Brain microvascular endothelial cell (primary cell): ENCODE results near the gene FBLN1.

Experiments used
- DNase-seq: peaks from one replicate; pipeline ENCODE4 v3.0.0-alpha.2; 2020
- H3K27ac ChIP-seq: fragments of 250-450 bp; sonication (Bioruptor Pico); 2 replicates; pipeline ENCODE4 v1.5.1; 2020; ENCODE audit warnings: mild to moderate bottlenecking, moderate library complexity
- H3K27me3 ChIP-seq: fragments of 250-450 bp; sonication (Bioruptor Pico); replicated peaks from 2 replicates; pipeline ENCODE4 v1.5.1; 2020; ENCODE audit warnings: mild to moderate bottlenecking
- H3K36me3 ChIP-seq: fragments of 250-450 bp; sonication (Bioruptor Pico); replicated peaks from 2 replicates; pipeline ENCODE4 v1.5.1; 2020; ENCODE audit warnings: mild to moderate bottlenecking
- H3K4me3 ChIP-seq: 2 replicates; pipeline ENCODE4 v1.5.1; 2011; ENCODE audit warnings: low read depth, mild to moderate bottlenecking, control low read depth, low read length, moderate library complexity
- in situ Hi-C: cut with HindIII; loops from 2 replicates; pipeline ENCODE4 v1.10.0; 2017; ENCODE audit warnings: low sequenced_read_pairs, low pct_ligation_motif_present
- TF ChIP-seq, protein P1 (sequence below): IDR thresholded peaks from 2 replicates; pipeline ENCODE4 v1.5.1; 2011; ENCODE audit warnings: low read depth, mild to moderate bottlenecking, moderate library complexity, low read length, control low read depth, inconsistent platforms; ENCODE audit errors: missing control alignments

FBLN1 gene

DNA sequence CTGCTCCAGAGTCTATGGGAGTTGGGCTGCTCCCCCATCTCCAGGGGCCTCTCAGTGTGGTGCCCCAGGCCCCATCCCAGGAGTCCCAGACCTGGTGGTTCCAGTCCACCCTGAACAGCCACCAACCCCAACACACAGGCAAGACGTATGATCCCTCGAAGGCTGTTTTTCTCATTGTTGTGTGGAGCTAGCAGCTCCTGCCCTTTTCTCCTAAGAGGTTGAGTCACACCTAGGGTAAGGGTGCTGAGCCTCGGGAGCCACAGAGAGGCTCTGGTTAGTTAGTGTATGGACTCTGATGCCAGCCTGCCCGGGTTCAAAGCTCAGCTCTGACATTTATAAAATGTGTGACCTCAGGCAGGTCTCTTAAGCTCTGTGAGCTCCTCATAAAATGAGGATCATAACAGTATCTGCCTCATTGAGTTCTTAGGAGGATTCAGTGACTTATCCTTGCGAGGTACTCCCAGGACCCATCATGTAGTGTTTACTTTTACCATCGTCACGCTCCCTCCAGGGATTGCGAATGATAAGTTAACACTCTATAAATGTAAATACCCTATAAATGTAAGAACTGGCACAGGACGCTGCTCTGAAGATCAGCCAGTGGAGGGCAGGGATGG lies 47.2 kb downstream of the FBLN1 start:
- Histone ChIP-seq H3K4me3 (no peak overlapping the region), H3K27ac (no peak overlapping the region), H3K36me3 (peaks cover 2% of the 10 kb centered on the region), H3K27me3 (no peaks in the 10 kb centered on the region)
- in situ Hi-C loops, result no loop called here
- DNase-seq, result no peak
- TF ChIP-seq, protein P1, sequence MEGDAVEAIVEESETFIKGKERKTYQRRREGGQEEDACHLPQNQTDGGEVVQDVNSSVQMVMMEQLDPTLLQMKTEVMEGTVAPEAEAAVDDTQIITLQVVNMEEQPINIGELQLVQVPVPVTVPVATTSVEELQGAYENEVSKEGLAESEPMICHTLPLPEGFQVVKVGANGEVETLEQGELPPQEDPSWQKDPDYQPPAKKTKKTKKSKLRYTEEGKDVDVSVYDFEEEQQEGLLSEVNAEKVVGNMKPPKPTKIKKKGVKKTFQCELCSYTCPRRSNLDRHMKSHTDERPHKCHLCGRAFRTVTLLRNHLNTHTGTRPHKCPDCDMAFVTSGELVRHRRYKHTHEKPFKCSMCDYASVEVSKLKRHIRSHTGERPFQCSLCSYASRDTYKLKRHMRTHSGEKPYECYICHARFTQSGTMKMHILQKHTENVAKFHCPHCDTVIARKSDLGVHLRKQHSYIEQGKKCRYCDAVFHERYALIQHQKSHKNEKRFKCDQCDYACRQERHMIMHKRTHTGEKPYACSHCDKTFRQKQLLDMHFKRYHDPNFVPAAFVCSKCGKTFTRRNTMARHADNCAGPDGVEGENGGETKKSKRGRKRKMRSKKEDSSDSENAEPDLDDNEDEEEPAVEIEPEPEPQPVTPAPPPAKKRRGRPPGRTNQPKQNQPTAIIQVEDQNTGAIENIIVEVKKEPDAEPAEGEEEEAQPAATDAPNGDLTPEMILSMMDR, result no peak

DNA sequence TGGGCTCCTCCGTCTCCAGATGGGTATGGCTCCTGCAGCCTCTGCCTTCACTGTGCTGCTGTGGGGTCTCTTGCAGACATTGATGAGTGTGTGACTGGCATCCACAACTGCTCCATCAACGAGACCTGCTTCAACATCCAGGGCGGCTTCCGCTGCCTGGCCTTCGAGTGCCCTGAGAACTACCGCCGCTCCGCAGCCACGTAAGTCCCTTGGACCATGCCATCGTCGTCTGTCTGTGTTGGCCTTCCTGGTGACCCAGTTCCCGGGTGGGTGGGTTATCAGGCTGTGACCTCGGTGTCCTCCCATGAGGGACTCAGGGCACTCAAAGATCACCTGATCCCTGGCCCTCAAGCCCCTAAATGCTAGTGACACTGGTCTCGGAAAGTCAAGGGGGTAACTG lies 47.7 kb downstream of the FBLN1 start:
- Histone ChIP-seq H3K36me3 (peaks cover 2% of the 10 kb centered on the region), H3K27ac (no peak overlapping the region), H3K27me3 (no peaks in the 10 kb centered on the region), H3K4me3 (no peak overlapping the region)
- DNase-seq, result no peak
- TF ChIP-seq, protein P1, result no peak
- in situ Hi-C loops, result no loop called here

DNA sequence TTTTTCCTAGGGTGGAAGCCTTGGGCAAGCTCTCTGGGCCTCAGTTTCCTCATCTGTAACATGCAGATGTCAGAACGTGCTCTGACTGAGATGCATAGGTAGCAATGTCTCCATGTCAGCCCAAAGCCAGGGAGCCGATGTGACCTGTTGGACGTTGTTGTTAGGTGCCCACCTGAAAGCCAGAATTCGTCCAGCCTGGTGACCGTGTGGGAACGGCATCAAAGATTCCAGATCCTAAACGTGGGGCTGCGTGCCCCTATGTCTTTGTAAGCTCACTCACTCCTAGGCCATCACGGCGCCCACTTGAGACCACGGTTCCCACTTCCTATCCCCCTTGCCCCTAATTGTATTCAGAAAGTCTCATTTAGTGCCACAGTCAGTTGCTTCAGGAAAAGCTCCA lies 48.2 kb downstream of the FBLN1 start:
- DNase-seq, result no peak
- in situ Hi-C loops, result no loop called here
- no peak overlapping the region for H3K4me3 ChIP-seq
- H3K27me3 ChIP-seq, result no peaks in the 10 kb centered on the region
- TF ChIP-seq, protein P1, result no peak
- peaks cover 2% of the 10 kb centered on the region for H3K36me3 ChIP-seq
- no peak overlapping the region for H3K27ac ChIP-seq

DNA sequence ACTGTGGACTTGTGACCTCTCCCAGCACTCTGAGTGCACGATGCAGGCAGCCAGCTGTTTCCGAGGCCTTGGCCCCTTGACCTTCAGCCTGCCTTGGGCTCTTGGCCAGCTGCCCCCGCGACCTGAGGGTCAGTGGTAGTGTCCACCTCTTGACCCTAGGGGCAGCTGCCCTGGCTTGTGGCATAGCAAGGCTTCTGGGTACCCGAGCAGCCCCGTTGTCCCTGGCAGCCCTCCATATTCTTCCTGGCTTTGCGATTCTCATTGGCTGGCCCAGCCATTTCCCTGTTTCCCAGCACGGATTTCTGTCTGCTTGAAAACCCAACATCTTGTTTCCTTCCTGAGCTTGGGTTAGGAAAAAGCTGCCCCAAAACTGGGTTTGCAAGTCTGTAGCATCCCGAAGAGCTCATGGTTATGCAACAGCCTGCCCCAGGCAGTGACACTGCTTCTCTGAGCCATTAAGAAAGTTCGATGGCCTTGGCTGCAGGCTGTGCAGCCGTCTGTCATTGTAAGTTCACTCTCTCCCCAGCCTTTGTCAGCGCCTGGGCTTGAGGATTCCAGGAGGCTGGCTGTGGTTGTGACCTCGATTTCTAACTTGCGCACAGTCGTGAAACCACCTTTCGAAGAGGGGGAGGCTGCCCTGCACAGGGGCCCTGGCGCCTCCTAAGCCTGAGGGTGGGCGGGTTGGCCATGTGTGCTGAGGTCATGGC lies 48.8 kb downstream of the FBLN1 start:
- TF ChIP-seq, protein P1, result no peak
- in situ Hi-C loops, result no loop called here
- DNase-seq, result no peak

DNA sequence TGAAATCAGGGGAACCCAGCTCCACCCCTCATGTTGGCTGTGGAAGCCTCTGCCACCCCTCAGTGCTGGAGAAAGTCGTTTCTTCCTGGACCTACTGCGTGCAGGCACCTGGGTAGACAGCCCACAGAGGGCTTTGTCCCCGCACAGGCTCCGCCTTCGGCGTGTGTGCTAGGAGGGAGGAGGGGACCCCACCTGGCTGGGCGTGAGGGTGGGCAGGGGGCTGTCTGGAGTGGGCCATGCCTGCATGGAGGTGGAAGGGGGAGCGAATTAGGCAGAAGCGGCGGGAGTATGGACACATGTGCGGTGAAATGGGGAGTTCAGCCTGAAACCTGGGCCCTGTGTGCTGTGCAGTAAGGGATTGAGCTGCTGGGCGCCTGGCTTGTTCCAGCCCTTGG lies 49.3 kb downstream of the FBLN1 start:
- Histone ChIP-seq H3K27me3 (no peaks in the 10 kb centered on the region), H3K27ac (no peak overlapping the region), H3K36me3 (peaks cover 2% of the 10 kb centered on the region), H3K4me3 (no peak overlapping the region)
- in situ Hi-C loops, result no loop called here
- no peak for DNase-seq
- TF ChIP-seq, protein P1, result no peak

More for the DNA sequence above, 48.8 kb downstream of the FBLN1 start:
- peaks cover 2% of the 10 kb centered on the region for H3K36me3 ChIP-seq
- no peaks in the 10 kb centered on the region for H3K27me3 ChIP-seq
- H3K4me3 ChIP-seq, result no peak overlapping the region
- H3K27ac ChIP-seq, result no peak overlapping the region
